H9 (cell line): Measurements from ENCODE around the gene CXCL6. TPM values are rescaled to one million over a fixed set of nuclear protein-coding genes. Genes with fewer than 3 reads are reported as not detected.

Source experiments
- DNase-seq: peaks from one replicate; pipeline ENCODE4 v3.0.0-alpha.2; 2017
- H2AFZ ChIP-seq: one replicate; pipeline ENCODE4 v1.6.1; 2013; ENCODE audit warnings: mild to moderate bottlenecking, low read length, control low read depth, moderate library complexity
- H2AK5ac ChIP-seq: 2 replicates; pipeline ENCODE4 v1.6.1; 2013; ENCODE audit warnings: low read length, control low read depth, mixed read lengths; ENCODE audit not compliant: insufficient read length
- H2BK120ac ChIP-seq: one replicate; pipeline ENCODE4 v1.6.1; 2013; ENCODE audit warnings: low read depth, mild to moderate bottlenecking, low read length, control low read depth, inconsistent platforms; ENCODE audit not compliant: poor library complexity, severe bottlenecking
- H2BK12ac ChIP-seq: 2 replicates; pipeline ENCODE4 v1.6.1; 2013; ENCODE audit warnings: low read length, control low read depth, mixed read lengths, low read depth; ENCODE audit not compliant: insufficient read length
- H2BK15ac ChIP-seq: 2 replicates; pipeline ENCODE4 v1.6.1; 2013; ENCODE audit warnings: low read depth, low read length, control low read depth
- H2BK20ac ChIP-seq: one replicate; pipeline ENCODE4 v1.6.1; 2013; ENCODE audit warnings: low read depth, mild to moderate bottlenecking, low read length, control low read depth, inconsistent platforms; ENCODE audit not compliant: poor library complexity, severe bottlenecking
- H2BK5ac ChIP-seq: 2 replicates; pipeline ENCODE4 v1.6.1; 2013; ENCODE audit warnings: low read length, control low read depth, mixed read lengths; ENCODE audit not compliant: insufficient read length
- H3K14ac ChIP-seq: 2 replicates; pipeline ENCODE4 v1.6.1; 2013; ENCODE audit warnings: low read length, control low read depth; ENCODE audit not compliant: insufficient read depth
- H3K18ac ChIP-seq: 2 replicates; pipeline ENCODE4 v1.6.1; 2013; ENCODE audit warnings: low read depth, mild to moderate bottlenecking, mixed read lengths, low read length, control low read depth; ENCODE audit not compliant: insufficient read length
- H3K23ac ChIP-seq: 2 replicates; pipeline ENCODE4 v1.6.1; 2013; ENCODE audit warnings: low read length, control low read depth, mixed read lengths, low read depth; ENCODE audit not compliant: insufficient read length
- H3K23me2 ChIP-seq: 2 replicates; pipeline ENCODE4 v1.6.1; 2013; ENCODE audit warnings: low read depth, mild to moderate bottlenecking, mixed read lengths, low read length, control low read depth; ENCODE audit not compliant: insufficient read length, poor library complexity, severe bottlenecking
- H3K27ac ChIP-seq: 2 replicates; pipeline ENCODE4 v1.5.1; 2013; ENCODE audit warnings: low read length, control low read depth, mixed read lengths, low read depth; ENCODE audit not compliant: insufficient read length
- H3K27me3 ChIP-seq: 2 replicates; pipeline ENCODE4 v1.6.1; 2013; ENCODE audit warnings: low read length, control low read depth, inconsistent platforms; ENCODE audit not compliant: insufficient read depth
- H3K4ac ChIP-seq: 2 replicates; pipeline ENCODE4 v1.6.1; 2013; ENCODE audit warnings: low read depth, mild to moderate bottlenecking, control low read depth, inconsistent platforms, low read length, moderate library complexity
- H3K4me1 ChIP-seq: 2 replicates; pipeline ENCODE4 v1.6.1; 2013; ENCODE audit warnings: low read length, control low read depth, inconsistent platforms; ENCODE audit not compliant: insufficient read depth
- H3K4me2 ChIP-seq: 2 replicates; pipeline ENCODE4 v1.6.1; 2013; ENCODE audit warnings: low read length, control low read depth, mixed read lengths; ENCODE audit not compliant: insufficient read length, insufficient read depth
- H3K56ac ChIP-seq: 2 replicates; pipeline ENCODE4 v1.6.1; 2013; ENCODE audit warnings: low read depth, mild to moderate bottlenecking, mixed read lengths, low read length, control low read depth; ENCODE audit not compliant: insufficient read length
- H3K79me1 ChIP-seq: 2 replicates; pipeline ENCODE4 v1.6.1; 2013; ENCODE audit warnings: low read depth, mild to moderate bottlenecking, moderate library complexity, low read length, control low read depth, inconsistent platforms; ENCODE audit not compliant: insufficient read depth, poor library complexity, severe bottlenecking
- H3K79me2 ChIP-seq: 2 replicates; pipeline ENCODE4 v1.6.1; 2013; ENCODE audit warnings: low read length, control low read depth, inconsistent platforms; ENCODE audit not compliant: insufficient read depth
- H3K9ac ChIP-seq: 2 replicates; pipeline ENCODE4 v1.6.1; 2013; ENCODE audit warnings: low read length, control low read depth, mixed read lengths; ENCODE audit not compliant: insufficient read length; ENCODE audit errors: extremely low read depth
- H3K9me3 ChIP-seq: one replicate; pipeline ENCODE4 v1.6.1; 2013; ENCODE audit warnings: low read depth, low read length, inconsistent platforms; ENCODE audit not compliant: control insufficient read depth
- H3T11ph ChIP-seq: one replicate; pipeline ENCODE4 v1.6.1; 2013; ENCODE audit warnings: mild to moderate bottlenecking, low read length, control low read depth, inconsistent platforms
- H4K20me1 ChIP-seq: one replicate; pipeline ENCODE4 v1.6.1; 2013; ENCODE audit not compliant: control insufficient read depth, insufficient read length, insufficient read depth
- H4K5ac ChIP-seq: 2 replicates; pipeline ENCODE4 v1.6.1; 2013; ENCODE audit warnings: low read depth, mild to moderate bottlenecking, mixed read lengths, low read length, control low read depth; ENCODE audit not compliant: insufficient read length
- H4K8ac ChIP-seq: replicated peaks from 2 replicates; pipeline ENCODE4 v1.6.1; 2013; ENCODE audit warnings: low read length, control low read depth, mixed read lengths, low read depth; ENCODE audit not compliant: insufficient read length
- H4K91ac ChIP-seq: 2 replicates; pipeline ENCODE4 v1.6.1; 2013; ENCODE audit warnings: low read depth, mild to moderate bottlenecking, moderate library complexity, mixed read lengths, low read length, control low read depth; ENCODE audit not compliant: insufficient read length
- H3K27ac Mint-ChIP-seq, 3 experiments: 2 replicates in 2 of 3; 3 replicates in 1 of 3; pipeline ENCODE4 v1.8.0; 2020 to 2021; ENCODE audit warnings: mixed read lengths in 3 of 3, mild to moderate bottlenecking in 1 of 3, moderate library complexity in 1 of 3
- H3K27me3 Mint-ChIP-seq: 2 replicates; pipeline ENCODE4 v1.8.0; 2021; ENCODE audit warnings: low read depth, mild to moderate bottlenecking, moderate library complexity, mixed read lengths
- H3K36me3 Mint-ChIP-seq, 3 experiments: 2 replicates in 2 of 3; 3 replicates in 1 of 3; pipeline ENCODE4 v1.8.0; 2020 to 2021; ENCODE audit warnings: low read depth in 3 of 3, mixed read lengths in 3 of 3; ENCODE audit not compliant: insufficient read depth in 1 of 3
- H3K4me1 Mint-ChIP-seq, 2 experiments: 2 replicates each; pipeline ENCODE4 v1.8.0; 2020; ENCODE audit warnings: mixed read lengths in 2 of 2
- H3K4me3 Mint-ChIP-seq, 2 experiments: 2 replicates in 1 of 2; 3 replicates in 1 of 2; pipeline ENCODE4 v1.8.0; 2020 to 2021; ENCODE audit warnings: mild to moderate bottlenecking in 2 of 2, mixed read lengths in 2 of 2, moderate library complexity in 1 of 2
- H3K9me3 Mint-ChIP-seq, 2 experiments: 2 replicates in 1 of 2; 3 replicates in 1 of 2; pipeline ENCODE4 v1.8.0; 2020; ENCODE audit warnings: mild to moderate bottlenecking in 2 of 2, mixed read lengths in 2 of 2, moderate library complexity in 1 of 2
- CTCF ChIP-seq: fragments of 200-600 bp; sonication (generic); conservative IDR thresholded peaks from 3 replicates; pipeline ENCODE4 v1.8.0; 2021; ENCODE audit warnings: antibody characterized with exemption, mild to moderate bottlenecking
- WGBS: extraction: QIAGEN DNeasy Blood & Tissue Kit; methylation state at CpG from one replicate; pipeline ENCODE4 v1.1.7; 2013; ENCODE audit warnings: missing lambda C conversion rate, low lambda C conversion rate, mixed read lengths; ENCODE audit not compliant: insufficient read length; ENCODE audit errors: extremely low coverage; 5-methylcytosine and 5-hydroxymethylcytosine counted together
- total RNA-seq: library from RNA; stranded (reverse); gene quantifications from 2 replicates; pipeline ENCODE4 v1.2.1, GENCODE V29; 2021

CXCL6 gene
- total RNA-seq, 1 experiment from 2014 or later, result 0.85 TPM

DNA sequence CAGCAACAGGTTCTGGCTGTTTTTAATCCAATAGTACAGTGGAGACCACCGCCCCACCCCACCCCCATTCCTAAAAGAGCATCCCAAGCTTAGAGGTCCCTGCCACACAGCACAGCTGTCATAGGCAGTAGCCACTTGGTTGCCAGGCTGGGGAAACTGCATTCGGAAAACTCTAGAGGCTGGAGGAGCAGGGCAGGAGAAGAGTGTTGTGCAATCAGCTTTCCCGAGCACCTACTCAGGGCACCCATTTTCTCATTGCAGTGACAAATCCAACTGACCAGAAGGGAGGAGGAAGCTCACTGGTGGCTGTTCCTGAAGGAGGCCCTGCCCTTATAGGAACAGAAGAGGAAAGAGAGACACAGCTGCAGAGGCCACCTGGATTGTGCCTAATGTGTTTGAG, 33.8 kb downstream of the CXCL6 start:
- H2BK120ac ChIP-seq, result no peak overlapping the region
- no peaks in the 10 kb centered on the region for H3K79me2 ChIP-seq
- H3K27ac ChIP-seq, result no peak overlapping the region
- Mint-ChIP-seq H3K4me3 (peak overlapping the region; percentile 80 to 82; a peak in 3 of 5 replicates), H3K27ac (no peak overlapping the region), H3K27me3 (peaks cover 51% of the 10 kb centered on the region), H3K36me3 (no peaks in the 10 kb centered on the region), H3K4me1 (peaks cover 15 to 21% of the 10 kb centered on the region in 2 experiments), H3K9me3 (no peaks in the 10 kb centered on the region)
- H3K9me3 ChIP-seq, result no peaks in the 10 kb centered on the region
- no peak overlapping the region for H2BK5ac ChIP-seq
- H4K20me1 ChIP-seq, result no peaks in the 10 kb centered on the region
- no peak overlapping the region for H3K9ac ChIP-seq
- no peak overlapping the region for H2AFZ ChIP-seq
- H4K5ac ChIP-seq, result no peak overlapping the region
- H3K18ac ChIP-seq, result no peak overlapping the region
- H3K27me3 ChIP-seq, result no peaks in the 10 kb centered on the region; the same call in 1 of the 2 replicates
- H3K56ac ChIP-seq, result no peak overlapping the region
- H2BK15ac ChIP-seq, result no peak overlapping the region
- peak overlapping the region; percentile 75 for H3K4me2 ChIP-seq
- H2AK5ac ChIP-seq, result no peak overlapping the region
- TF ChIP-seq CTCF, result no peak
- H3K14ac ChIP-seq, result no peak overlapping the region
- H3T11ph ChIP-seq, result no peak overlapping the region
- no peaks in the 10 kb centered on the region for H3K79me1 ChIP-seq
- DNase-seq, result no peak
- H3K23me2 ChIP-seq, result peaks cover 12% of the 10 kb centered on the region
- H3K4me1 ChIP-seq, result 0 out of 2 replicates have a peak, but pooled peaks cover 2% of the 10 kb centered on the region
- no peak overlapping the region for H2BK12ac ChIP-seq
- no peak overlapping the region for H4K91ac ChIP-seq
- no peak overlapping the region for H4K8ac ChIP-seq
- no peak overlapping the region for H3K4ac ChIP-seq
- no peak overlapping the region for H3K23ac ChIP-seq
- WGBS, result no CpG with 5 or more reads among the region's 3 CpGs
- H2BK20ac ChIP-seq, result no peak overlapping the region
